Measurements from ENCODE around the gene INPP5D.
"Not testable (repeated sequence)": the region's sequence is repeated elsewhere in the genome, so short reads cannot be mapped to it uniquely, and the experiment has no call there.

The INPP5D gene

DNA sequence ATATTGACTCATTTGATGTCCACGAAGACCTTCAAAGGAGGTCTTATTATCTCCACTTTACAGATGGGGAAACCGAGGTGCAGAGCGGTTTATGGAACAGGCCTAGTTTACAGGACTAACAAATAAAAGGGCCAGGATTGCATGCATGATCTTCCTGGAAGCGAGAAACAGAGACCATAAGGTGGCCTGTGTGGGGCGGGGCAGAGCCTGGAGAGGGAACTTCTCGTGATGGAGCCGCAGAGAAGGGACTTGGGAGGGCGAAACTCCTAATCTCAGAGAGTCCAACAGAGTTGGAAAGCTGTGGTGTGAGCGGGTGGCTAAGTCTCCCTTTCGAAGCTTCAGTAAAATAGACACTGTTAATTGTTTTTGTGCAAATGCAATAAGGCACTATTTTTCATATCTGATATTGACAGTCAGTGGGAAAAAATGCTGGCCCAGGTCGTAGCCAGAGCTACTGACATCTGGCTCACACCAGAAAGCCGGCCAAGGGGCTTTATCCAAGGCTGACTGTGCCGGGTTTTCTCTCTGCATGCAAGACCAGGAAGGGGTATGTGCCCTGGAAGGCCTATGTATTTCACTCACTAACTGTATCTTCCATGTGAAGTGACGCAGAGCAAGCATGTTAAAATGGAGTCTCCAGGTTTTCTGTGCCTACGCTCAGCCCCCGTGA, 4.5 kb downstream of the INPP5D start:
- no peaks in the 10 kb centered on the region for H3K27me3 ChIP-seq (ENCODE audit: control insufficient read depth in 1 of 2, insufficient read depth in 2 of 2, low read length in 2 of 2)
- H3K4me3 ChIP-seq (ENCODE audit: low read length in 2 of 2) = no peak overlapping the region
- H3K9ac ChIP-seq (ENCODE audit: low read length in 2 of 2) = no peak overlapping the region
- H3K9me3 ChIP-seq (ENCODE audit: control insufficient read depth in 2 of 2, low read length in 2 of 2) = no peaks in the 10 kb centered on the region
- H3K36me3 ChIP-seq (ENCODE audit: control insufficient read depth in 2 of 2, insufficient read depth in 2 of 2, low read length in 2 of 2) = no peaks in the 10 kb centered on the region
- peaks cover 12% of the 10 kb centered on the region for H3K4me1 ChIP-seq (ENCODE audit: control insufficient read depth, insufficient read depth, low read length)
- H3K27ac ChIP-seq (ENCODE audit: low read length) = no peak overlapping the region

DNA sequence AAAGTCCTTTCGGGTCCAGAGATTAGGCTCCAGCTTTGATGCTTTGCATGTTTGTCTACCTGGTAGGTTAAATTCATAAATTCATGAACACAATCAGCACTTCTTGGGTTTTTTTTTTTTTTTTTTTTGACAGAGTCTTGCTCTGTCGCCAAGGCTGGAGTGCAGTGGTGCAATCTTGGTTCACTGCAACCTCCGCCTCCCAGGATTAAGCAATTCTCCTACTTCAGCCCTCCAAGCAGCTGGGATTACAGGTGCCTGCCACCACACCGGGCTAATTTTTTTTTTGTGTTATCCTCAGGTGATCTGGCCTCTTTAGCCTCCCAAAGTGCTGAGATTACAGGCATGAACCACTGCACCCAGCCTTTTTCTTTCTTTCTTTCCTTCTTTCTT, 5.1 kb downstream of the INPP5D start:
- H3K9ac ChIP-seq (ENCODE audit: low read length in 2 of 2); H3K36me3 ChIP-seq (ENCODE audit: control insufficient read depth in 2 of 2, insufficient read depth in 2 of 2, low read length in 2 of 2); H3K9me3 ChIP-seq (ENCODE audit: control insufficient read depth in 2 of 2, low read length in 2 of 2); H3K4me3 ChIP-seq (ENCODE audit: low read length in 2 of 2); H3K27ac ChIP-seq (ENCODE audit: low read length); H3K27me3 ChIP-seq (ENCODE audit: control insufficient read depth in 1 of 2, insufficient read depth in 2 of 2, low read length in 2 of 2): not testable (repeated sequence)
- peaks cover 12% of the 10 kb centered on the region for H3K4me1 ChIP-seq (ENCODE audit: control insufficient read depth, insufficient read depth, low read length)

DNA sequence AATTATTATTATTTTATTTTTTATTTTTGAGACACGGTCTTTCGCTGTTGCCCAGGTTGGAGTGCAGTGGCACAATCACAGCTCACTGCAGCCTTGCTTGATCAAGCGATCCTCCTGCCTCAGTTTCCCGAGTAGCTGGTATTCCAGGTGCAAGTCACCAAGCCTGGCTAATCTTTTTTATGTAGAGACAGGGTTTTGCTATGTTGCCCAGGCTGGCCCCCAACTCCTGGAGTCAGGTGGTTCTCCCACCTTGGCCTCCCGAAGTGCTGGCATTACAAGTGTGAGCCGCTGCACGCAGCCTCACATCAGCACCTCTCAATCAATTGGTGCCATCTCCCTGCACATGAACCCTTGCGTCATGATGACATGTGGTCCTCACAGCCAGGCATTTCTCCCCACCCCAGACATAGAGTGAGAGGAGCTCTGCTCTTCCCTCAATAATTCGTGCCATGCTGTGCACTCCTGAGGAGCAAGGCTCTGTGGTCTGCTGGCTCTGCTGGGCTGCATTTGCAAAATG, 5.9 kb downstream of the INPP5D start:
- no peaks in the 10 kb centered on the region for H3K36me3 ChIP-seq (ENCODE audit: control insufficient read depth in 2 of 2, insufficient read depth in 2 of 2, low read length in 2 of 2)
- H3K27me3 ChIP-seq (ENCODE audit: control insufficient read depth in 1 of 2, insufficient read depth in 2 of 2, low read length in 2 of 2) = no peaks in the 10 kb centered on the region
- H3K27ac ChIP-seq (ENCODE audit: low read length) = no peak overlapping the region
- H3K4me3 ChIP-seq (ENCODE audit: low read length in 2 of 2) = no peak overlapping the region
- no peaks in the 10 kb centered on the region for H3K9me3 ChIP-seq (ENCODE audit: control insufficient read depth in 2 of 2, low read length in 2 of 2)
- peaks cover 12% of the 10 kb centered on the region for H3K4me1 ChIP-seq (ENCODE audit: control insufficient read depth, insufficient read depth, low read length)
- H3K9ac ChIP-seq (ENCODE audit: low read length in 2 of 2) = no peak overlapping the region

DNA sequence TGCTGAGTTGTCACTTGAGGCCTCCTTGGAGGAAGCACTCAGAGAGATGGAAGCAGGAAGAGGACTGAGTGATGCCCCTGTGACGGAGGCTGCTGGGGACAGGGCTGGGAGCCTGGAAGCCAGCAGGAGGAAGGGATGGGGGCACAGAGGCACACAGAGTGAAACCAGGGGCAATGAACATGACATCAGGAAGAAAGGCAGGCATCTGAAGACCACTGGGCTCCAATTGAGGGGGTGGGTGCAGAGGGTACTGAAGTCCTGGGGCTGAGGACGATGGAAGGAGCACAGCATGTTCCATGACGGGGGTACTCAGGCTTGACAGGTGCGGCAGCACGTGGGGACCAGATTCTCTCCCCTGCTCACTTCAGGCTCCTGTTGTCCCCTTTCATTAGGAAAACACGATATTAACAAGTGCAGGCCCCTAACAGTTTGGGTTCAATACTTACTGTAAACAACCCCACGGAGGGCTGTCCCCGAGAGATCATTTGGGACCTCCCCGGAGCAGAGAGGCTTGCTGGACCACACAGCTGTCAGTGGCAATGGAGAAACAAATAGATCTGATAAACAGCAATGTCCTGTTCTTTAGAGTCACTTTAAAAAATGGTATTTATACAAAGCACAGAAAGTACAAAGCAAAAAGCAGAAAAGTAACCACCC, 8.7 kb downstream of the INPP5D start:
- peaks cover 0 to 4% of the 10 kb centered on the region in 2 donors for H3K9me3 ChIP-seq (ENCODE audit: control insufficient read depth in 2 of 2, low read length in 2 of 2)
- peaks cover 3% of the 10 kb centered on the region for H3K4me1 ChIP-seq (ENCODE audit: control insufficient read depth, insufficient read depth, low read length)
- H3K4me3 ChIP-seq (ENCODE audit: low read length in 2 of 2) = no peak overlapping the region
- H3K27ac ChIP-seq (ENCODE audit: low read length) = no peak overlapping the region
- H3K9ac ChIP-seq (ENCODE audit: low read length in 2 of 2) = no peak overlapping the region
- no peaks in the 10 kb centered on the region for H3K36me3 ChIP-seq (ENCODE audit: control insufficient read depth in 2 of 2, insufficient read depth in 2 of 2, low read length in 2 of 2)
- H3K27me3 ChIP-seq (ENCODE audit: control insufficient read depth in 1 of 2, insufficient read depth in 2 of 2, low read length in 2 of 2) = peaks cover 0 to 2% of the 10 kb centered on the region in 2 donors

DNA sequence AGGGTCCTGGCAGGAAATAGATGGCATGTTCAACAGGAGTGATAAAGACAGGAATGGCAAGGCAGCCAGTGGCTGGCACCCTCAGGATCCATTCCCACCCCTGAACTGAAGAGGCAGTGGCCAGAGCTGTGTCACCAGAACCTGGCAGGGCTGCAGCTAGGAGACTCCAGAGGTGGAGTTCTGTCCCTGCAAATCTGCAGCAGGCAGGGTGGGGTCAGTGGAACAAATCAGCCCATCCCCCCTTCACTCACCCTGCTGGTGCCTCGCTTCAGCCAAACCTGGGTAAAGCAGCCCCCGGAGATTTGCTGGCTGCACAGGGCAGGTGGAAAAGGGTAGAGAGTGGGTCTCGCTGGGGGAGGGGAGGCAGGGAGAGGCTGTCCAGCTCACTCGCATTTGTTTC, 12.7 kb downstream of the INPP5D start:
- Histone ChIP-seq H3K4me1 (ENCODE audit: control insufficient read depth, insufficient read depth, low read length) (no peaks in the 10 kb centered on the region), H3K4me3 (ENCODE audit: low read length in 2 of 2) (no peak overlapping the region), H3K9ac (ENCODE audit: low read length in 2 of 2) (no peak overlapping the region), H3K27ac (ENCODE audit: low read length) (no peak overlapping the region), H3K36me3 (ENCODE audit: control insufficient read depth in 2 of 2, insufficient read depth in 2 of 2, low read length in 2 of 2) (no peaks in the 10 kb centered on the region), H3K9me3 (ENCODE audit: control insufficient read depth in 2 of 2, low read length in 2 of 2) (peaks cover 0 to 4% of the 10 kb centered on the region in 2 donors), H3K27me3 (ENCODE audit: control insufficient read depth in 1 of 2, insufficient read depth in 2 of 2, low read length in 2 of 2) (peaks cover 0 to 8% of the 10 kb centered on the region in 2 donors)

DNA sequence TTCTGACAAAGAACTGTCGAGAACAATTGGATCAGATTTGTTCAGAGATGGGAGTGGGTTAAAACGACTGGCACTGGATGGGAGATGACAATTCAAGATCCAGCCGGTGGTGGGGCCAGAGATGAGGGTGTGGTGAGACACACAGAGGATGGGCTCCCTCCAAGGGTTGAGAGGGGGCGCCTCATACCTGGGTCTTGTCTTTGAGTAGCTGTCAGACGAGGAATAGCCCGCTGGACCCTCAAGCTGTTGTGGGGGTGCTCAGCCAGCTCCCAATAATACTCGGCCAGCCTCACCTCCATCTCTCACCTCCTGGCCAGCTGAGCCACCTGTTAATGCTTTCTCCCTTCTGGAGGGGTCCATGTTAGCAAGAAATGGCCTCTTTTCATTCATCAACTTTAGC, 14.0 kb downstream of the INPP5D start:
- H3K27ac ChIP-seq (ENCODE audit: low read length) = no peak overlapping the region
- no peak overlapping the region for H3K9ac ChIP-seq (ENCODE audit: low read length in 2 of 2)
- H3K4me1 ChIP-seq (ENCODE audit: control insufficient read depth, insufficient read depth, low read length) = no peaks in the 10 kb centered on the region
- H3K4me3 ChIP-seq (ENCODE audit: low read length in 2 of 2) = no peak overlapping the region
- peaks cover 0 to 4% of the 10 kb centered on the region in 2 donors for H3K9me3 ChIP-seq (ENCODE audit: control insufficient read depth in 2 of 2, low read length in 2 of 2)
- no peaks in the 10 kb centered on the region for H3K36me3 ChIP-seq (ENCODE audit: control insufficient read depth in 2 of 2, insufficient read depth in 2 of 2, low read length in 2 of 2)
- H3K27me3 ChIP-seq (ENCODE audit: control insufficient read depth in 1 of 2, insufficient read depth in 2 of 2, low read length in 2 of 2) = peaks cover 0 to 8% of the 10 kb centered on the region in 2 donors

DNA sequence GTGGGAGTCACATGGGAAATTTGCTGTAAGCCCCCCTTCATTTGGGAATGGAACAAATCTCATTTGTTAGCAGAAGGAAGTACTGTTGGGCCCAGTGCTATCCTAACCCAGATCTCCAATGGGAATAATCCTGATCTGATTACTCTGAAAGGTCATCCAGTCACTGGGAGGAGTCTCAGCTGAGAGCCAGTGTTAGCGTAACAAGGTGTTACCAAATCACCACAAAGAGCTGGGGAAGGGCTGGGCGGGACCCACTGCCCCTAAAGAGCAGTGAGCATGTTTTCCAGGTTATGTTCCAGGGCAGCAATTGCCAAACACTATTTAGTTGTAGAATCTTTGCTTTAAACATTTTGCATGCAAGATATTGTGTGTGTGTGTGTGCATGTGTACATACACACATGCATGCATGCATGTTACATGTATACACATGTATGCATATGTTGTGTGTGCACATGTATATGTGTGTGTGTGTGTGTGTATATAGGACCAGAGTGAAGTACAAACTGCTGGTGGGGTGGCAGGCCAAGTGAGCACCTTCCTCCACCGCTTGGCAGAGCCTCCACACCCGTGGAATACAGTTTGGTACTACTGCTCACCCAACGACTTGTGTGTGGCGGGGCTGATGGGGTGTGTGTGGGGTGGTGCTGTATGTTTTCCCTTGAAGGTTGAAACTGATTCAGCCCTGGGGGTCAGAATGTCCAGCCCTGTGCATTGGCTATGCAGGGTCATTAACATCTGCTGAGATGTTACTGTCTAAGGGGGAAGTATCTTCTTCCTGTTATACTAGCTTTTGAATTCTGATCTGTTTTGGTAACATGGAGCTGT, 15.2 kb downstream of the INPP5D start:
- Histone ChIP-seq H3K4me3 (ENCODE audit: low read length in 2 of 2) (no peak overlapping the region), H3K27me3 (ENCODE audit: control insufficient read depth in 1 of 2, insufficient read depth in 2 of 2, low read length in 2 of 2) (peaks cover 0 to 8% of the 10 kb centered on the region in 2 donors), H3K4me1 (ENCODE audit: control insufficient read depth, insufficient read depth, low read length) (no peaks in the 10 kb centered on the region), H3K9me3 (ENCODE audit: control insufficient read depth in 2 of 2, low read length in 2 of 2) (peaks cover 0 to 4% of the 10 kb centered on the region in 2 donors), H3K27ac (ENCODE audit: low read length) (no peak overlapping the region), H3K9ac (ENCODE audit: low read length in 2 of 2) (no peak overlapping the region), H3K36me3 (ENCODE audit: control insufficient read depth in 2 of 2, insufficient read depth in 2 of 2, low read length in 2 of 2) (no peaks in the 10 kb centered on the region)

DNA sequence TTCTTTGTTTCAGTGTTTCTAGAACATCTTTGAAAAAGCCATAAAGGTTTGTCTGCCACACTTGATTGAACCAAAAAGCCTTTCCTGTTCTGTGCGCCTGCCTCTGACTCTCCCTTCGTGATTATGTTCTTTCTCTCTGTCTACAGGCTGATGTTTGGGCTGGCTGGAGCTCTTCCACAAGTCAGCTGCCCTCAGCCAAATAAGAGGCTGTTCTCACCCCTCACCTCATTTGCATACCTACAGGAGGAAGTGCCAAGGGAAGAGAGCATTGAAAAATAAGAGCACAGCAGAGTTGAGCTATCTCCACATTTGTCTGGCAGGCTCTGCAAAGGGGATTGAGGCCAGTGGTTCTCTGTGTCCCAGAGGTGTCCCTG, 15.8 kb downstream of the INPP5D start:
- H3K9ac ChIP-seq (ENCODE audit: low read length in 2 of 2) = no peak overlapping the region
- H3K9me3 ChIP-seq (ENCODE audit: control insufficient read depth in 2 of 2, low read length in 2 of 2) = peaks cover 0 to 4% of the 10 kb centered on the region in 2 donors
- H3K27ac ChIP-seq (ENCODE audit: low read length) = no peak overlapping the region
- peaks cover 0 to 8% of the 10 kb centered on the region in 2 donors for H3K27me3 ChIP-seq (ENCODE audit: control insufficient read depth in 1 of 2, insufficient read depth in 2 of 2, low read length in 2 of 2)
- no peaks in the 10 kb centered on the region for H3K36me3 ChIP-seq (ENCODE audit: control insufficient read depth in 2 of 2, insufficient read depth in 2 of 2, low read length in 2 of 2)
- no peak overlapping the region for H3K4me3 ChIP-seq (ENCODE audit: low read length in 2 of 2)
- H3K4me1 ChIP-seq (ENCODE audit: control insufficient read depth, insufficient read depth, low read length) = no peaks in the 10 kb centered on the region

DNA sequence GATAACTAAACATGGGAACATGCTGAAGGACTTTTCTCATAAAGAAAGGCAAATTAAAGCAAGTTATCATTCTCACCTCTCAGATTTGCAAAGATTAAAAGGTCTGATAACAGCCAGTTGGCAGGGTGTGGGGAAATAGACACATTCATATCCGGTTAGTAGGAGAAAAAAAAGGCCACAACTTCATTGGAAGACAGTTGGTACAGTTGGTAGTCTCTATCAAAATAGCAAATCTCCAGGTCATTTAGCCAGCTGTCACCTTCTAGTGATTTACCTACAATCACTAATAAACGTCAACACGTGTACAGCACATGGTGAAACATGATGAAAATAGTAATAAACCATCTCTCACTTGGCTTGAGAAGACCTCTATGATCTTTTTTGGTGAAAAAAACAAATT, 16.6 kb downstream of the INPP5D start:
- no peak overlapping the region for H3K9ac ChIP-seq (ENCODE audit: low read length in 2 of 2)
- H3K4me3 ChIP-seq (ENCODE audit: low read length in 2 of 2) = no peak overlapping the region
- no peaks in the 10 kb centered on the region for H3K36me3 ChIP-seq (ENCODE audit: control insufficient read depth in 2 of 2, insufficient read depth in 2 of 2, low read length in 2 of 2)
- peaks cover 0 to 8% of the 10 kb centered on the region in 2 donors for H3K27me3 ChIP-seq (ENCODE audit: control insufficient read depth in 1 of 2, insufficient read depth in 2 of 2, low read length in 2 of 2)
- peaks cover 0 to 4% of the 10 kb centered on the region in 2 donors for H3K9me3 ChIP-seq (ENCODE audit: control insufficient read depth in 2 of 2, low read length in 2 of 2)
- no peaks in the 10 kb centered on the region for H3K4me1 ChIP-seq (ENCODE audit: control insufficient read depth, insufficient read depth, low read length)
- H3K27ac ChIP-seq (ENCODE audit: low read length) = no peak overlapping the region

DNA sequence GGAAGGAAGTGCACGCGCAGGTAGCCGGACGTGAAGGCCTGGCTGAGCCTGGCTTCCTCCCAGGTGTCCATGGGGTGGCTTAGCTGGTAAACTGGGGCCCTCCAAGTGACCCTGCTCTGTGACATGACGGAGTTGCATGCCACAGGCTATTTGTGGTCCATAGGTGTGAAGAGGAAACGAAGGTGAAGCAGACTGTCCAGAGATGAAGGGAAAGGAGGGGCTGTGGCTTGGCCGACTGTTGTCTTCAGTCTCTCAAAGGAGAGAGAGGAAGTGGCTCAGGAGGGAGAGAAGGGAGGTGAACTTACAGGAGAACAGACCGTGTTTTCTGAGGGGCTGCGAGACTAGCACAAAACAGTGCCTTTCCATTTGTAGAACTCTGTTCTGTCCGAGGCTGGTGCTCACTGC, 19.3 kb downstream of the INPP5D start:
- no peak overlapping the region for H3K4me3 ChIP-seq (ENCODE audit: low read length in 2 of 2)
- no peaks in the 10 kb centered on the region for H3K36me3 ChIP-seq (ENCODE audit: control insufficient read depth in 2 of 2, insufficient read depth in 2 of 2, low read length in 2 of 2)
- peaks cover 0 to 5% of the 10 kb centered on the region in 2 donors for H3K27me3 ChIP-seq (ENCODE audit: control insufficient read depth in 1 of 2, insufficient read depth in 2 of 2, low read length in 2 of 2)
- H3K9ac ChIP-seq (ENCODE audit: low read length in 2 of 2) = no peak overlapping the region
- no peaks in the 10 kb centered on the region for H3K9me3 ChIP-seq (ENCODE audit: control insufficient read depth in 2 of 2, low read length in 2 of 2)
- H3K4me1 ChIP-seq (ENCODE audit: control insufficient read depth, insufficient read depth, low read length) = peaks cover 6% of the 10 kb centered on the region
- no peak overlapping the region for H3K27ac ChIP-seq (ENCODE audit: low read length)
